ENCODE data around the gene C1QB. TPM values are rescaled to one million over a fixed set of nuclear protein-coding genes. Genes with fewer than 3 reads are reported as not detected.
A peak's percentile ranks its signal among the peaks of the same experiment; 100 is the strongest.

C1QB gene
- total RNA-seq, 1 donor from 2014 or later: 707 TPM

DNA sequence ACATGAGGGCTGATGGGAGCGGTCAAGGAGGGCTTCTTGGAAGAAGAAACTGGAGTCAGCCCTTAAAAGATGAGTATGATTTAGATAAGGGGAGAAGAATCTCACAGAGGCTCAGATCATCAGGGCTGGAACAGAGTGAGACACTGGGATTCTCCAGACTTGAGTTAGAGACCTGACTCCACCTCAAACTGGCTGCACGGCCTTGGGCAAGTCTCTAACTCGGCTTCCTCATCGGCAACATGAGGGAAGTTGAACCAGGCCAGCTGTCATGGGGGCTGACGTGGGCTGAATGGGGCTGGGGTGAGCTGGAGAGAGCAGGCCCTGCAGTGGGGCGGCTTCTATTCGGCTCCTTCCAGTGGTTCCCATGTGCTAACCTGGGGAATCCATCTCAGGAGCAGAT lies 7.1 kb upstream of the C1QB start:
- Histone ChIP-seq H3K36me3 (no peaks in the 10 kb centered on the region), H3K4me1 (peaks cover 4% of the 10 kb centered on the region), H3K9me3 (no peaks in the 10 kb centered on the region), H3K4me3 (peak overlapping the region; percentile 34), H3K27me3 (peaks cover 9% of the 10 kb centered on the region), H3K27ac (peak overlapping the region; percentile 63)
- ATAC-seq (peak; percentile 59), DNase-seq (peak; percentile 77)
- intact Hi-C loops (cut with DNase I): no loop called here
- TF ChIP-seq, protein P1, sequence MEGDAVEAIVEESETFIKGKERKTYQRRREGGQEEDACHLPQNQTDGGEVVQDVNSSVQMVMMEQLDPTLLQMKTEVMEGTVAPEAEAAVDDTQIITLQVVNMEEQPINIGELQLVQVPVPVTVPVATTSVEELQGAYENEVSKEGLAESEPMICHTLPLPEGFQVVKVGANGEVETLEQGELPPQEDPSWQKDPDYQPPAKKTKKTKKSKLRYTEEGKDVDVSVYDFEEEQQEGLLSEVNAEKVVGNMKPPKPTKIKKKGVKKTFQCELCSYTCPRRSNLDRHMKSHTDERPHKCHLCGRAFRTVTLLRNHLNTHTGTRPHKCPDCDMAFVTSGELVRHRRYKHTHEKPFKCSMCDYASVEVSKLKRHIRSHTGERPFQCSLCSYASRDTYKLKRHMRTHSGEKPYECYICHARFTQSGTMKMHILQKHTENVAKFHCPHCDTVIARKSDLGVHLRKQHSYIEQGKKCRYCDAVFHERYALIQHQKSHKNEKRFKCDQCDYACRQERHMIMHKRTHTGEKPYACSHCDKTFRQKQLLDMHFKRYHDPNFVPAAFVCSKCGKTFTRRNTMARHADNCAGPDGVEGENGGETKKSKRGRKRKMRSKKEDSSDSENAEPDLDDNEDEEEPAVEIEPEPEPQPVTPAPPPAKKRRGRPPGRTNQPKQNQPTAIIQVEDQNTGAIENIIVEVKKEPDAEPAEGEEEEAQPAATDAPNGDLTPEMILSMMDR (IDR thresholded peaks at IDR 0.05): no peak

DNA sequence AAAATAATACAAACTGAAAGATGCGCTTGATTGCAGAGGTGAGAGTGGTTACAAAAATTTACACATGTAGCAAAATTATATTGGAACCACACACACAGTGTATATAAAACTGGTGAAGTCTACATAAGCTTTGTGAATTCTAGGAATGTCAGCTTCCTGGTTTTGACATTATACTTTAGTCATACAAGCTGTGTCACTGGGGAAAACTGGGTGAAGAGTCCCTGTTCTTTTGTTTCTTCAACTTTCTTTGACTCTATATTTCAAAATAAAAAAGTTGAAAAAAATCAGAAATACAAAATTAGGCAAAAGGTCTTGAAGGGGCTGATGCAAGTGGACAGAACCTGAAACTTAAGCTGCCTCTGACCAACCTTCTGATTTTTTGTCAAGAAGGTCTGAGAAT lies 6.7 kb upstream of the C1QB start:
- no peaks in the 10 kb centered on the region for H3K36me3 ChIP-seq
- DNase-seq: no peak
- peaks cover 9% of the 10 kb centered on the region for H3K27me3 ChIP-seq
- peaks cover 4% of the 10 kb centered on the region for H3K4me1 ChIP-seq
- H3K9me3 ChIP-seq: no peaks in the 10 kb centered on the region
- ATAC-seq: no peak
- peak overlapping the region; percentile 63 for H3K27ac ChIP-seq
- no peak overlapping the region for H3K4me3 ChIP-seq
- TF ChIP-seq, protein P1 (IDR thresholded peaks at IDR 0.05): no peak
- intact Hi-C loops (cut with DNase I): no loop called here

DNA sequence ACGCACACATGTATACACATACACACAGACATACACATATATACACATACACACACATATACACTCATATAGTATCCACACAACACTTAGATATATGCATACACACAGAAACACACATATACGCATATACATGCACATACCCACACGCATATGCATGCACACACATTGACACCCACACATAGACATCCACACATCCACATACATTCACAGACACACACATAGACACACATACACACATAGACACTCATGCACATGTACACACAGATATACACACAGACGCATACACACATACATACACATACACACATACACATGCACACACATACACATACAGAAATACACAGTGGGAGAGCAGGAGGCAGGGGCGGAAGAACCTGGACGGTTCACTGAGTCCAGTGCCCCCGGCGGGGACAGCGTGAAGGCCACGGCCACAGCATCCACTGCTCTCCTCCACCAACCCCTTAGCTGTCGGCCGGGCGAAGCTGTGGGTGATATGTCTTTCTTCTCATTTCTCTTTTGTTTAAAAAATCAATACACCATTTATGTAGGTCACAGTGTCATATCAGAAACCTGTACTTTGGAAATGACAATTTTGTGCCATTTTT lies 2.8 kb upstream of the C1QB start:
- TF ChIP-seq, protein P1 (IDR thresholded peaks at IDR 0.05): no peak
- no peaks in the 10 kb centered on the region for H3K9me3 ChIP-seq
- H3K36me3 ChIP-seq: no peaks in the 10 kb centered on the region
- no peak overlapping the region for H3K4me3 ChIP-seq
- H3K4me1 ChIP-seq: no peaks in the 10 kb centered on the region
- H3K27me3 ChIP-seq: no peaks in the 10 kb centered on the region
- intact Hi-C loops (cut with DNase I): no loop called here
- no peak overlapping the region for H3K27ac ChIP-seq
- ATAC-seq (no peak), DNase-seq (no peak)

DNA sequence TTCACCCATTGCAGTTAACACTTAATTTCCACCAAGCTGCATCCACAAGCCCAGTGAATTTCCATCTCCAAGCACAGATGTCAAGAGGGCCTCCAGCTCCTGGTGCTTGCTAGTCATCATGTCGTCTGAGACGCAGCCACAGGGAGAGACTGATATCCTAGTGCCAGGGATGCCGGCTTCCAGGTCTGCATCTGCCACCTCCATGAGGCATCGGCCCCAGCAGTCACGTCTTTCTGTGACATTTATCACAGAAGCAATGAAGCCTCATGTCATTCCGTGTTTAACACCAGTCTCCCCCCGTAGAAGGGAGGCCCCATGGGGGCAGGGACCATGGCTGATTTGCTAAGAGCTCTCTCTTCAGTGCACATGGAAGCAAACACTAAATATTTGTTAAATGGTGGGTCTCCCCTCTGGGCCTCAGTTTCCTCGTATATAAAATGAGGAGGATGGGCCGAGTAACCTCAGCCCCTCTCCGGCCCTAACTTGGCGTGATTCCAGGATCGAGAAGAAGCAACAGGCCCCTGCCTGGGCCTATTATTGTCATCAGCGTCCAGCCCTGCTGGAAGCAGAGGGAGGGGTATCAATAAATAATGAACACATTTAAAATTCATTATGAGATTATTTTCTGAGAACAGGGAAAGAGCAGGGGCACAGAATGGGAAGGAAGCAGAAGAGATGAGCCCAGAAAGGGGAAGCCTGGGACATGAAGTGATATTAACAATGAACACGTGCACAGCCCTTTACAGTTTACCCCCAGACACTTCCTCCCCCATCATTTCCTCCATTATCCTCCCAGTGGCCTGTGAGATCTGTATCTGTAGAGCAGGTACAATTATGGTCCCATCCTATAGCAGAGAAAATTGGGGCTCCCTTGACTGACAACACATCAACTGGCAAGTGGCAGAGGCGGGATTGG lies 837 bp upstream of the C1QB start:
- no peaks in the 10 kb centered on the region for H3K36me3 ChIP-seq
- intact Hi-C loops (cut with DNase I): no loop called here
- H3K27ac ChIP-seq: peak overlapping the region; percentile 6
- H3K9me3 ChIP-seq: no peaks in the 10 kb centered on the region
- H3K27me3 ChIP-seq: no peaks in the 10 kb centered on the region
- DNase-seq: no peak
- TF ChIP-seq, protein P1 (IDR thresholded peaks at IDR 0.05): no peak
- no peaks in the 10 kb centered on the region for H3K4me1 ChIP-seq
- ATAC-seq: peak; percentile 64
- no peak overlapping the region for H3K4me3 ChIP-seq

DNA sequence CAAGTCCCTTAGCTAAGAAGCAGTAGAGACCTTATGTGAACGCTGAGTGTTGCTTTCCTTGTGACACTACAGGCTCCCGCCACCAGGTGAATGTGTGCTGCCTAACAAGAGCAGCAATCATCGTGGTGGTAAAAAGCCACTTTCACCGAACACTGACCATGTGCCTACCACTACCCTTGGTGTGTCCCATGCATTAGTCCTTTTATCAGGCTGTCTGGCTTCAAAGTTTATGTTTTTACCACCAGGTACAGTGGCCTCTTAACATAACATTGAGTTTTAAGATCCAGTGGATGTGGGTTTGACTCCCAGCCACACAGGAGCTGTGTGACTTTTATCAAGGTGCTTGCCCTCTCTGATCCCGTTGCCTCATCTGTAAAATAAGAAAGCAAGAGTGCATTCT lies 1.7 kb downstream of the C1QB start:
- no peak for DNase-seq

More for the DNA sequence above, 1.7 kb downstream of the C1QB start:
- intact Hi-C loops (cut with DNase I): no loop called here
- H3K4me1 ChIP-seq: no peaks in the 10 kb centered on the region
- TF ChIP-seq, protein P1 (IDR thresholded peaks at IDR 0.05): no peak
- no peaks in the 10 kb centered on the region for H3K9me3 ChIP-seq
- no peak for ATAC-seq
- no peaks in the 10 kb centered on the region for H3K27me3 ChIP-seq
- H3K36me3 ChIP-seq: no peaks in the 10 kb centered on the region
- peak overlapping the region; percentile 44 for H3K4me3 ChIP-seq
- H3K27ac ChIP-seq: no peak overlapping the region

All from upper lobe of right lung (tissue), 1 donor.